ENCODE results near the gene ORC6.

ORC6 gene

GRCh38 chr16:46702030-46702429 lies 12.6 kb downstream of the ORC6 start:
- no peak for DNase-seq

GRCh38 chr16:46706642-46707041 lies 17.2 kb downstream of the ORC6 start:
- no peak for DNase-seq

- no peak for DNase-seq
These were observed 20.1 kb downstream of the ORC6 start for GRCh38 chr16:46709469-46710005.

- no peak for DNase-seq
These were observed 21.9 kb downstream of the ORC6 start for GRCh38 chr16:46711106-46712058.

- DNase-seq, result no peak
These were observed 23.5 kb downstream of the ORC6 start for GRCh38 chr16:46712911-46713310.

GRCh38 chr16:46713634-46714033 lies 24.2 kb downstream of the ORC6 start:
- DNase-seq, result no peak

- DNase-seq, result no peak
These were observed 25.5 kb downstream of the ORC6 start for GRCh38 chr16:46714797-46715591.

GRCh38 chr16:46715769-46716305 lies 26.4 kb downstream of the ORC6 start:
- no peak for DNase-seq

- DNase-seq, result no peak
These were observed 28.2 kb downstream of the ORC6 start for GRCh38 chr16:46717692-46718091.

- DNase-seq, result no peak
These were observed 28.8 kb downstream of the ORC6 start for GRCh38 chr16:46718214-46718613.

GRCh38 chr16:46719528-46719927 lies 30.1 kb downstream of the ORC6 start:
- DNase-seq, result no peak

GRCh38 chr16:46720619-46721018 lies 31.2 kb downstream of the ORC6 start:
- DNase-seq, result no peak

- no peak for DNase-seq
These were observed 32.4 kb downstream of the ORC6 start for GRCh38 chr16:46721885-46722284.

- no peak for DNase-seq
These were observed 37.7 kb downstream of the ORC6 start for GRCh38 chr16:46727184-46727583.

GRCh38 chr16:46727630-46728029 lies 38.2 kb downstream of the ORC6 start:
- DNase-seq, result no peak

GRCh38 chr16:46728806-46729205 lies 39.3 kb downstream of the ORC6 start:
- DNase-seq, result no peak

GRCh38 chr16:46729326-46729995 lies 40.0 kb downstream of the ORC6 start:
- no peak for DNase-seq

GRCh38 chr16:46730126-46730525 lies 40.7 kb downstream of the ORC6 start:
- DNase-seq, result no peak

GRCh38 chr16:46730801-46731690 lies 41.6 kb downstream of the ORC6 start:
- DNase-seq, result no peak

- no peak for DNase-seq
These were observed 42.5 kb downstream of the ORC6 start for GRCh38 chr16:46731691-46732555.

- no peak for DNase-seq
These were observed 43.1 kb downstream of the ORC6 start for GRCh38 chr16:46732561-46732960.
